GM12872 (cell line): Measurements from ENCODE around the gene SUSD5.

Experiments
- CTCF ChIP-seq: IDR thresholded peaks from 3 replicates; pipeline ENCODE4 v1.5.1; 2011; ENCODE audit warnings: low read depth, mild to moderate bottlenecking, low read length, moderate library complexity; ENCODE audit not compliant: insufficient read depth

The SUSD5 gene

GRCh38 chr3:33219175-33219487, 521 bp upstream of the SUSD5 start:
- no peak for TF ChIP-seq CTCF

- no peak for TF ChIP-seq CTCF
Measured at GRCh38 chr3:33217866-33218445, 654 bp downstream of the SUSD5 start.

GRCh38 chr3:33215739-33216138, 2.9 kb downstream of the SUSD5 start:
- no peak for TF ChIP-seq CTCF

GRCh38 chr3:33212406-33212805, 6.2 kb downstream of the SUSD5 start:
- TF ChIP-seq CTCF, result no peak

GRCh38 chr3:33211444-33211843, 7.2 kb downstream of the SUSD5 start:
- TF ChIP-seq CTCF, result no peak

- no peak for TF ChIP-seq CTCF
Measured at GRCh38 chr3:33209357-33209756, 9.3 kb downstream of the SUSD5 start.

GRCh38 chr3:33202711-33203457, 15.7 kb downstream of the SUSD5 start:
- no peak for TF ChIP-seq CTCF
